ENCODE measurements around the gene SGCB.

DNA sequence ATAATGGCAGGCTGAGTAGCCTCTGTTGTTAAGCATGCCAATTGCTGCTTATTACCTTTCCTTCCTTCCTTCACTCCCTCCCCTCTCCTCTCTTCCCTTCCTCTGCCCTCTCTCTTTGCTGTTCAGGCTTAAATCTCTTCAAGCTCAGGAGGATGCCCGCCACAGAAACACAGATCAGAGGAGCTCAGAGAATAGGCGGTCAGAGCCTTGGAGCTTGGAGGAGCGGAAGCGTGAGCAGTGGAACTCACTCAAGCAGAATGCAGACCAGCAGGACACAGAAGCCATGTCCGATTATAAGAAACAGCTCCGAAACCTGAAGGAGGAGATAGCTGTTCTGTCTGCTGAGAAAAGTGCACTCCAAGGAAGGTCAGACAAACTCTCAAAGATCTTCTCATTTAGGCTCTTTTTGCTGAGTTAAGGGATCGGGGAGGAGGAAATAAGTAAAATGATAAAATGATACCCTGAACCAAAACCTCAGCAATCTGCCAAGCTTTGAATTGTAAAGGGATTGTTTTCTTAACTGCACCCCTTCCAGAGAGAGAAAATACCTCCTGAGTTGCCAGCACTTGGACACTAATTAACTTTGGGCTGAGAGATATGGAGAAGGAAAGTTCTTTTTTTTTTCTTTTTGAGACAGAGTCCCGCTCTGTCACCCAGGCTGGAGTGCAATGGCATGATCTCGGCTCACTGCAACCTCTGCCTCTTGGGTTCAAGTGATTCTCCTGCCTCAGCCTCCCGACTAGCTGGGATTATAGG is 33.9 kb upstream of the SGCB start:
- TF ChIP-seq, protein P1, sequence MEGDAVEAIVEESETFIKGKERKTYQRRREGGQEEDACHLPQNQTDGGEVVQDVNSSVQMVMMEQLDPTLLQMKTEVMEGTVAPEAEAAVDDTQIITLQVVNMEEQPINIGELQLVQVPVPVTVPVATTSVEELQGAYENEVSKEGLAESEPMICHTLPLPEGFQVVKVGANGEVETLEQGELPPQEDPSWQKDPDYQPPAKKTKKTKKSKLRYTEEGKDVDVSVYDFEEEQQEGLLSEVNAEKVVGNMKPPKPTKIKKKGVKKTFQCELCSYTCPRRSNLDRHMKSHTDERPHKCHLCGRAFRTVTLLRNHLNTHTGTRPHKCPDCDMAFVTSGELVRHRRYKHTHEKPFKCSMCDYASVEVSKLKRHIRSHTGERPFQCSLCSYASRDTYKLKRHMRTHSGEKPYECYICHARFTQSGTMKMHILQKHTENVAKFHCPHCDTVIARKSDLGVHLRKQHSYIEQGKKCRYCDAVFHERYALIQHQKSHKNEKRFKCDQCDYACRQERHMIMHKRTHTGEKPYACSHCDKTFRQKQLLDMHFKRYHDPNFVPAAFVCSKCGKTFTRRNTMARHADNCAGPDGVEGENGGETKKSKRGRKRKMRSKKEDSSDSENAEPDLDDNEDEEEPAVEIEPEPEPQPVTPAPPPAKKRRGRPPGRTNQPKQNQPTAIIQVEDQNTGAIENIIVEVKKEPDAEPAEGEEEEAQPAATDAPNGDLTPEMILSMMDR (IDR thresholded peaks at IDR 0.05), result no peak
- no peak for TF ChIP-seq EZH2phosphoT487 (IDR thresholded peaks at IDR 0.05)

Measured in neural progenitor cell (in vitro differentiated cells).